K562 (cell line): ENCODE results near the gene GLB1L. TPM values are rescaled to one million over a fixed set of nuclear protein-coding genes. Genes with fewer than 3 reads are reported as not detected.
A peak's percentile ranks its signal among the peaks of the same experiment; 100 is the strongest.

Experiments
- ARID1B ChIP-seq: fragments of 450-650 bp; IDR thresholded peaks from 2 replicates; pipeline ENCODE4 v1.6.1; 2016; ENCODE audit warnings: antibody characterized with exemption, mild to moderate bottlenecking, inconsistent platforms
- BHLHE40 ChIP-seq: IDR thresholded peaks from 2 replicates; pipeline ENCODE4 v1.6.1; 2011; ENCODE audit warnings: low read length, improper control_type of control experiment
- CTCFL ChIP-seq: IDR thresholded peaks from 2 replicates; pipeline ENCODE4 v1.6.1; 2011; ENCODE audit warnings: borderline replicate concordance, low read depth, mild to moderate bottlenecking, moderate library complexity, low read length; ENCODE audit not compliant: insufficient read depth, poor library complexity, severe bottlenecking
- ESRRB ChIP-seq: fragments of 250-450 bp; sonication (Bioruptor Pico); IDR thresholded peaks from 2 replicates; pipeline ENCODE4 v1.5.0; 2020; ENCODE audit warnings: mild to moderate bottlenecking, moderate library complexity, borderline replicate concordance
- GATA2 ChIP-seq: sonication (generic); formaldehyde crosslinking; IDR thresholded peaks from 2 replicates; pipeline ENCODE4 v1.4.0; 2020; ENCODE audit warnings: mild to moderate bottlenecking, missing genetic modification reagents
- GTF2A2 ChIP-seq: IDR thresholded peaks from 2 replicates; pipeline ENCODE4 v1.6.1; 2016; ENCODE audit warnings: mild to moderate bottlenecking, missing genetic modification characterization, missing compliant biosample characterization
- HLTF ChIP-seq: fragments of 450-650 bp; IDR thresholded peaks from 2 replicates; pipeline ENCODE4 v1.6.1; 2016
- HOMEZ ChIP-seq: fragments of 250-450 bp; sonication (Bioruptor Pico); IDR thresholded peaks from 2 replicates; pipeline ENCODE4 v1.4.0; 2020; ENCODE audit warnings: mild to moderate bottlenecking, moderate library complexity
- HSF4 ChIP-seq: fragments of 250-450 bp; sonication (Bioruptor Pico); IDR thresholded peaks from 2 replicates; pipeline ENCODE4 v2.1.2; 2022; ENCODE audit warnings: mild to moderate bottlenecking, moderate library complexity, borderline replicate concordance
- RFX1 ChIP-seq: fragments of 450-650 bp; IDR thresholded peaks from 2 replicates; pipeline ENCODE4 v1.6.1; 2016; ENCODE audit warnings: mild to moderate bottlenecking, moderate library complexity
- RFX5 ChIP-seq: IDR thresholded peaks from 2 replicates; pipeline ENCODE4 v1.6.1; 2011; ENCODE audit warnings: low read depth, mild to moderate bottlenecking, improper control_type of control experiment, low read length
- SIRT6 ChIP-seq: IDR thresholded peaks from one replicate; pipeline ENCODE4 v1.6.1; 2012; ENCODE audit warnings: low read depth, mild to moderate bottlenecking, control low read depth, inconsistent platforms, low read length, moderate library complexity
- ZNF280B ChIP-seq: fragments of 250-450 bp; sonication (Bioruptor Pico); IDR thresholded peaks from 2 replicates; pipeline ENCODE4 v1.5.1; 2021; ENCODE audit warnings: mild to moderate bottlenecking
- ZNF512 ChIP-seq: IDR thresholded peaks from 2 replicates; pipeline ENCODE4 v1.6.1; 2016; ENCODE audit warnings: missing genetic modification characterization, missing compliant biosample characterization
- polyA plus RNA-seq, 8 experiments: library from polyadenylated mRNA; depleted of rRNA in 4 of 8; stranded (reverse) in 5 of 8; unstranded in 3 of 8; fragments of >200 nt; fragmentation: Nextera tagmentation in 2 of 8; fragmentation: Illumina TruSeq in 1 of 8; extraction: Ambion mirVana in 2 of 8; extraction: Trizol in 1 of 8; gene quantifications; 2 replicates each; pipeline versions ENCODE4 v1.2.1 to v1.2.3, GENCODE V29; 2011 to 2014; ENCODE audit warnings: inconsistent platforms in 1 of 8, missing spikeins in 1 of 8
- total RNA-seq, 7 experiments: library from RNA; depleted of rRNA in 6 of 7; stranded (reverse); fragments of >200 nt in 6 of 7; fragmentation: Illumina TruSeq in 2 of 7; extraction: Trizol in 2 of 7; gene quantifications; 2 replicates each; pipeline versions ENCODE4 v1.2.1 to v1.2.3, GENCODE V29; 2011 to 2021; ENCODE audit warnings: low replicate concordance in 1 of 7
- TF ChIP-seq, protein P1 (sequence below): sonication (generic); formaldehyde crosslinking; IDR thresholded peaks from 2 replicates; pipeline ENCODE4 v1.8.0; 2022; ENCODE audit warnings: missing genetic modification reagents, mild to moderate bottlenecking, borderline replicate concordance
- TF ChIP-seq, protein P2 (sequence below), 2 experiments: fragments of 250-450 bp in 1 of 2; fragments of 450-650 bp in 1 of 2; sonication (Bioruptor Pico) in 1 of 2; IDR thresholded peaks; 2 replicates each; pipeline versions ENCODE4 v1.6.1 to v1.8.0; 2016 to 2021; ENCODE audit warnings: mild to moderate bottlenecking in 2 of 2, moderate library complexity in 2 of 2, missing compliant biosample characterization in 1 of 2, missing genetic modification characterization in 1 of 2

GLB1L gene
- total and polyA plus RNA-seq, 9 of the 15 experiments (the other 6 are each of a cell fraction or from before 2014, with no cell fraction given) = 0.42 to 2.9 (median 2.5) TPM

DNA sequence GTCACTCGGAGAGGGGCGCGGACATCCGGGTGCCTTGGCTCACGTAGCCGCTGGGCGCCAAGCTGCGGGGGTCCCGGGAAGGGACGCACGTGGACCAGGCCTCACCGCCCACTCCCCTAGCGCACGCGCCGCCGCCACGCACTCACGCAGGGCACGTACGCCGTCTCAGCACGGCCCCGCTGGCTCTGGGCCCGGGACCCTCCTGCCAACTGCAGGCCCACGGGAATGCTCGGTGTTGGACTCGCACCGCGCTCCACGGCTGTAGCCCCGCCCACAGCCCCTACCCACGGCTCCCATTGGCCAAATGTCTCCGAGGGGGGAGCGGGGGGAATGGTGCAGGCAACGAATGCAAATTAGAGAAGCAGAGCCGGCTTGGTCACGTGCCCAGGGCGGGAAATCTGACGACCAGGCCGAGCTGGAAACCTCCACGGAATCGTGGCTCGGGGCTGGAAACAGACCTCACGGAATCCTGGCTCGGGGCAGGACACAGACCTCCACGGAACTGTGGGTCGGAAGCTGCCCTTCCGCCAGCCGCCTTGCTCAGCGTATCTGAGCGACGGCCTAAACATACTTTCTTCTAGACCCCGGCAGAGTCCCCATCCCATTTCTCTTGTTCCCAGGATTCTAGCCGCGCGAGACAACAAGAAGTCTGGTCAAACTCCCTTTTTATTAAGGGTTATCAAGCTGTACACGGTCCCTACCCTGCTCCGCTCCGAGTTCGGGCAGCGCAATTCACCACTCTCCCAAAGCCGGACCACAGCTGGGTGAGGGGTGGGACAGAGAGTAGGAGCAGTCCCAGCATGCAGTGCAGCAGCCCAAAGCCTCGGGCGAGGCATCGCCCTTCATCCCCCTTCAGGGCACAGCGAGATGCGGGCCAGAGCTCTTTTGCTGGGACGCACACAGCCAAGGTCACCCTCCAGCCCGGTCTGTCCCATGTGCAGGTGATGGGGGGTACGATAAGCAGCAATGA is 26.2 kb downstream of the GLB1L start, which contains the start of gene ABCB6 (continued):
- TF ChIP-seq ZNF512 (tag) = no peak
- TF ChIP-seq ZNF280B (CRISPR knock-in tag) = no peak
- no peak for TF ChIP-seq HLTF
- TF ChIP-seq ESRRB (CRISPR knock-in tag) = no peak
- no peak for TF ChIP-seq RFX5
- TF ChIP-seq ARID1B = no peak
- TF ChIP-seq, protein P1, sequence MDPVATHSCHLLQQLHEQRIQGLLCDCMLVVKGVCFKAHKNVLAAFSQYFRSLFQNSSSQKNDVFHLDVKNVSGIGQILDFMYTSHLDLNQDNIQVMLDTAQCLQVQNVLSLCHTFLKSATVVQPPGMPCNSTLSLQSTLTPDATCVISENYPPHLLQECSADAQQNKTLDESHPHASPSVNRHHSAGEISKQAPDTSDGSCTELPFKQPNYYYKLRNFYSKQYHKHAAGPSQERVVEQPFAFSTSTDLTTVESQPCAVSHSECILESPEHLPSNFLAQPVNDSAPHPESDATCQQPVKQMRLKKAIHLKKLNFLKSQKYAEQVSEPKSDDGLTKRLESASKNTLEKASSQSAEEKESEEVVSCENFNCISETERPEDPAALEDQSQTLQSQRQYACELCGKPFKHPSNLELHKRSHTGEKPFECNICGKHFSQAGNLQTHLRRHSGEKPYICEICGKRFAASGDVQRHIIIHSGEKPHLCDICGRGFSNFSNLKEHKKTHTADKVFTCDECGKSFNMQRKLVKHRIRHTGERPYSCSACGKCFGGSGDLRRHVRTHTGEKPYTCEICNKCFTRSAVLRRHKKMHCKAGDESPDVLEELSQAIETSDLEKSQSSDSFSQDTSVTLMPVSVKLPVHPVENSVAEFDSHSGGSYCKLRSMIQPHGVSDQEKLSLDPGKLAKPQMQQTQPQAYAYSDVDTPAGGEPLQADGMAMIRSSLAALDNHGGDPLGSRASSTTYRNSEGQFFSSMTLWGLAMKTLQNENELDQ (CRISPR knock-in tag) = no peak
- TF ChIP-seq, protein P2, sequence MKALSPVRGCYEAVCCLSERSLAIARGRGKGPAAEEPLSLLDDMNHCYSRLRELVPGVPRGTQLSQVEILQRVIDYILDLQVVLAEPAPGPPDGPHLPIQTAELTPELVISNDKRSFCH (CRISPR knock-in tag; IDR thresholded peaks at IDR 0.05) = no peak
- TF ChIP-seq, protein P2 (tag; IDR thresholded peaks at IDR 0.05) = no peak
- no peak for TF ChIP-seq RFX1
- TF ChIP-seq CTCFL = no peak
- no peak for TF ChIP-seq GATA2 (CRISPR knock-in tag)
- TF ChIP-seq GTF2A2 (tag) = no peak
- TF ChIP-seq BHLHE40 = peak; percentile 96
- no peak for TF ChIP-seq SIRT6
- no peak for TF ChIP-seq HSF4
- no peak for TF ChIP-seq HOMEZ
